Lower leg skin (tissue), 4 donors: ENCODE measurements around the gene SLC10A6. TPM values are rescaled to one million over a fixed set of nuclear protein-coding genes. Genes with fewer than 3 reads are reported as not detected.
"Not testable (repeated sequence)": the region's sequence is repeated elsewhere in the genome, so short reads cannot be mapped to it uniquely, and the experiment has no call there.

ENCODE experiments used
- DNase-seq, 2 donors: peaks; one replicate each; pipeline ENCODE4 v3.0.0-alpha.2; 2019; ENCODE audit warnings: low spot score in 2 of 2
- H3K4me3 ChIP-seq: fragments of 200-600 bp; sonication (generic); 2 replicates; pipeline ENCODE4 v1.5.1; 2017; ENCODE audit warnings: mild to moderate bottlenecking, low read depth; ENCODE audit not compliant: poor library complexity, severe bottlenecking
- CTCF ChIP-seq, 3 donors: fragments of 450-650 bp; IDR thresholded peaks; one replicate each; pipeline ENCODE4 v1.5.1; 2016; ENCODE audit warnings: antibody characterized with exemption in 3 of 3, mild to moderate bottlenecking in 3 of 3, moderate library complexity in 2 of 3
- POLR2A ChIP-seq, 2 donors: fragments of 450-650 bp; IDR thresholded peaks; one replicate each; pipeline ENCODE4 v1.6.1; 2016 to 2017; ENCODE audit warnings: antibody characterized with exemption in 2 of 2, mild to moderate bottlenecking in 1 of 2, moderate library complexity in 1 of 2
- WGBS, 2 donors: methylation state at CpG; one replicate each; pipeline ENCODE4 v1.1.5; 2018; 5-methylcytosine and 5-hydroxymethylcytosine counted together
- intact Hi-C: fragments of 100-400 bp; cut with DNase I; formaldehyde crosslinking; loops from one replicate; pipeline ENCODE4 v1.15.0; 2023; ENCODE audit warnings: low total_unique reads
- total RNA-seq, 4 donors: library from RNA; depleted of rRNA; stranded (reverse); fragments of >200 nt; gene quantifications; one replicate each; pipeline ENCODE4 v1.1.0, GENCODE V29; 2016

The SLC10A6 gene
- total RNA-seq, 4 donors from 2014 or later: 70.0 to 159 (median 99.3) TPM

GRCh38 chr4:86878640-86879039 lies 29.5 kb upstream of the SLC10A6 start:
- no peak overlapping the region for H3K4me3 ChIP-seq
- TF ChIP-seq POLR2A (IDR thresholded peaks at IDR 0.05) (no peak), CTCF (IDR thresholded peaks at IDR 0.05) (no peak)
- intact Hi-C loops: no loop called here
- 96 to 98% methylated on average over 2 of the region's 2 CpGs for WGBS, 2 donors
- no peak for DNase-seq

- WGBS, 2 donors: 50 to 74% methylated on average over 4 of the region's 4 CpGs
- no peak overlapping the region for H3K4me3 ChIP-seq
- DNase-seq: no peak
- intact Hi-C loops: no loop called here
- TF ChIP-seq POLR2A (IDR thresholded peaks at IDR 0.05) (no peak), CTCF (IDR thresholded peaks at IDR 0.05) (no peak)
Observed at GRCh38 chr4:86876894-86877685, 27.9 kb upstream of the SLC10A6 start.

- WGBS, 2 donors: 71 to 73% methylated on average over 4 of the region's 4 CpGs
- intact Hi-C loops, DNase-seq, H3K4me3 ChIP-seq: not testable (repeated sequence)
Observed at GRCh38 chr4:86875436-86875835, 26.3 kb upstream of the SLC10A6 start.

GRCh38 chr4:86872135-86872534 lies 23.0 kb upstream of the SLC10A6 start:
- intact Hi-C loops: no loop called here
- WGBS, 2 donors: 80 to 84% methylated on average over 4 of the region's 4 CpGs
- DNase-seq: no peak
- TF ChIP-seq POLR2A (IDR thresholded peaks at IDR 0.05) (no peak), CTCF (IDR thresholded peaks at IDR 0.05) (no peak)
- no peak overlapping the region for H3K4me3 ChIP-seq

- intact Hi-C loops: no loop called here
- TF ChIP-seq CTCF (IDR thresholded peaks at IDR 0.05) (no peak), POLR2A (IDR thresholded peaks at IDR 0.05) (no peak)
- 78 to 85% methylated on average over 9 of the region's 9 CpGs for WGBS, 2 donors
- no peak for DNase-seq
- no peak overlapping the region for H3K4me3 ChIP-seq
Observed at GRCh38 chr4:86870442-86871069, 21.4 kb upstream of the SLC10A6 start.

GRCh38 chr4:86857341-86858052 lies 8.3 kb upstream of the SLC10A6 start:
- H3K4me3 ChIP-seq: no peak overlapping the region
- 86% methylated on average over 8 of the region's 8 CpGs for WGBS, 2 donors
- TF ChIP-seq POLR2A (IDR thresholded peaks at IDR 0.05) (no peak), CTCF (IDR thresholded peaks at IDR 0.05) (no peak)
- intact Hi-C loops: no loop called here
- no peak for DNase-seq
